HepG2 (cell line): ENCODE measurements around the gene GNG10. TPM values are rescaled to one million over a fixed set of nuclear protein-coding genes. Genes with fewer than 3 reads are reported as not detected.

Experiments used
- ATAC-seq: fragments of 200-7000 bp; cut with Tn5 transposase; 3 replicates; pipeline ENCODE4 v1.9.1; 2020; ENCODE audit warnings: mild to moderate bottlenecking, moderate library complexity
- BruUV-seq: library from RNA; stranded (reverse); fragments of 400-500 nt; replicated peaks from 2 replicates; lab custom pipeline; 2021; lab: Mats Ljungman, UMichigan
- CTCF ChIA-PET: fragments of 300-600 bp; formaldehyde crosslinking; extraction: SDS; loops from one replicate; lab custom pipeline; 2021; ENCODE audit warnings: low total read pairs, inconsistent platforms, low intra/inter-chr PET ratio; lab: Yijun Ruan, JAX
- POLR2A ChIA-PET: fragments of 350-600 bp; sonication (Branson Sonifier 250); formaldehyde crosslinking; loops from one replicate; lab custom pipeline; 2020; ENCODE audit warnings: antibody characterized with exemption, inconsistent platforms; lab: Yijun Ruan, JAX
- DNase-seq: peaks from one replicate; pipeline ENCODE4 v3.0.0-alpha.2; 2015; ENCODE audit warnings: low spot score
- FAIRE-seq: peaks from 3 replicates; lab custom pipeline; 2011; peaks lifted over from hg19 to GRCh38; lab: Jason Lieb, UNC
- H2AFZ ChIP-seq: one replicate; pipeline ENCODE4 v1.6.1; 2011; ENCODE audit warnings: low read length, inconsistent platforms
- H3K27ac ChIP-seq: fragments of 300-600 bp; 3 replicates; pipeline ENCODE4 v1.8.0; 2011; ENCODE audit warnings: mixed run types, mild to moderate bottlenecking, mixed read lengths, low read length, inconsistent platforms; ENCODE audit not compliant: insufficient read depth; ENCODE audit errors: extremely low read length
- H3K27me3 ChIP-seq, 2 experiments: fragments of 200-600 bp in 1 of 2; 2 replicates in 1 of 2; 3 replicates in 1 of 2; pipeline versions ENCODE4 v1.6.0 to v1.8.0; 2011; ENCODE audit warnings: low read length in 2 of 2, mild to moderate bottlenecking in 2 of 2, moderate library complexity in 2 of 2, inconsistent platforms in 1 of 2; ENCODE audit not compliant: insufficient read depth in 2 of 2, control insufficient read depth in 1 of 2
- H3K36me3 ChIP-seq, 2 experiments: fragments of 200-600 bp in 1 of 2; replicated peaks in 1 of 2; 2 replicates in 1 of 2; 3 replicates in 1 of 2; pipeline versions ENCODE4 v1.5.1 to v1.8.0; 2011; ENCODE audit warnings: low read length in 2 of 2, inconsistent platforms in 1 of 2; ENCODE audit not compliant: insufficient read depth in 2 of 2, control insufficient read depth in 1 of 2
- H3K4me1 ChIP-seq: 2 replicates; pipeline ENCODE4 v1.5.1; 2012; ENCODE audit warnings: low read length, inconsistent platforms; ENCODE audit not compliant: insufficient read depth
- H3K4me2 ChIP-seq: 2 replicates; pipeline ENCODE4 v1.6.0; 2011; ENCODE audit warnings: low read depth, low read length, inconsistent platforms
- H3K4me3 ChIP-seq, 3 experiments: fragments of 200-600 bp in 1 of 3; sonication (generic), shearing (Covaris generic) in 1 of 3; replicated peaks in 1 of 3; 2 replicates each; pipeline ENCODE4 v1.5.1; 2011 to 2016; ENCODE audit warnings: low read length in 3 of 3, inconsistent platforms in 2 of 3, low read depth in 2 of 3, mild to moderate bottlenecking in 2 of 3, control low read depth in 1 of 3, mixed read lengths in 1 of 3; ENCODE audit not compliant: insufficient read depth in 1 of 3
- H3K79me2 ChIP-seq: one replicate; pipeline ENCODE4 v1.6.1; 2011; ENCODE audit warnings: low read length, inconsistent platforms; ENCODE audit not compliant: insufficient read depth
- H3K9ac ChIP-seq: 2 replicates; pipeline ENCODE4 v1.6.0; 2011; ENCODE audit warnings: mild to moderate bottlenecking, low read depth, low read length, inconsistent platforms; ENCODE audit not compliant: insufficient read depth
- H3K9me3 ChIP-seq: 2 replicates; pipeline ENCODE4 v1.5.1; 2012; ENCODE audit warnings: mild to moderate bottlenecking, low read length
- H4K20me1 ChIP-seq: 2 replicates; pipeline ENCODE4 v1.6.0; 2011; ENCODE audit warnings: inconsistent platforms, mild to moderate bottlenecking, low read length, moderate library complexity; ENCODE audit not compliant: insufficient read depth
- ARID5B ChIP-seq: IDR thresholded peaks from 2 replicates; pipeline ENCODE4 v1.4.0; 2020; ENCODE audit warnings: mild to moderate bottlenecking, missing genetic modification reagents
- CREB3 ChIP-seq: sonication (generic); formaldehyde crosslinking; IDR thresholded peaks from 2 replicates; pipeline ENCODE4 v1.5.0; 2020; ENCODE audit warnings: missing genetic modification reagents
- FOXA3 ChIP-seq: IDR thresholded peaks from 2 replicates; pipeline ENCODE4 v1.6.1; 2016; ENCODE audit warnings: missing genetic modification reagents, missing compliant biosample characterization
- FOXJ3 ChIP-seq: sonication (generic); formaldehyde crosslinking; IDR thresholded peaks from 2 replicates; pipeline ENCODE4 v1.4.0; 2020; ENCODE audit warnings: missing genetic modification reagents, mild to moderate bottlenecking, borderline replicate concordance
- HDAC2 ChIP-seq: sonication (generic); formaldehyde crosslinking; IDR thresholded peaks from 2 replicates; pipeline ENCODE4 v1.4.0; 2020; ENCODE audit warnings: missing genetic modification reagents
- HHEX ChIP-seq: IDR thresholded peaks from 2 replicates; pipeline ENCODE4 v1.6.1; 2016; ENCODE audit warnings: control low read depth
- MBD4 ChIP-seq: IDR thresholded peaks from 2 replicates; pipeline ENCODE4 v1.6.1; 2012; ENCODE audit warnings: low read length, inconsistent platforms, borderline replicate concordance
- MZF1 ChIP-seq: sonication (generic); formaldehyde crosslinking; IDR thresholded peaks from 2 replicates; pipeline ENCODE4 v1.8.1; 2023; ENCODE audit warnings: mild to moderate bottlenecking, missing genetic modification reagents, borderline replicate concordance
- SAP130 ChIP-seq: IDR thresholded peaks from 2 replicates; pipeline ENCODE4 v1.6.1; 2016; ENCODE audit warnings: low read depth
- TARDBP ChIP-seq: sonication (generic); formaldehyde crosslinking; IDR thresholded peaks from 2 replicates; pipeline ENCODE4 v1.8.0; 2022; ENCODE audit warnings: mild to moderate bottlenecking, missing genetic modification reagents
- TFAP4 ChIP-seq: sonication (generic); IDR thresholded peaks from 2 replicates; pipeline ENCODE4 v1.6.1; 2016; ENCODE audit warnings: low read depth, borderline replicate concordance
- YEATS4 ChIP-seq: sonication (generic); formaldehyde crosslinking; IDR thresholded peaks from 2 replicates; pipeline ENCODE4 v1.4.0; 2020; ENCODE audit warnings: missing genetic modification reagents, borderline replicate concordance
- ZBTB10 ChIP-seq: sonication (generic); formaldehyde crosslinking; IDR thresholded peaks from 2 replicates; pipeline ENCODE4 v1.4.0; 2020; ENCODE audit warnings: missing genetic modification reagents, borderline replicate concordance
- ZNF441 ChIP-seq: sonication (generic); formaldehyde crosslinking; IDR thresholded peaks from 2 replicates; pipeline ENCODE4 v1.7.0; 2021; ENCODE audit warnings: missing genetic modification reagents, borderline replicate concordance
- ZNF614 ChIP-seq: IDR thresholded peaks from 2 replicates; pipeline ENCODE4 v1.6.1; 2018; ENCODE audit warnings: missing biosample characterization, missing genetic modification reagents, inconsistent platforms, borderline replicate concordance
- WGBS: methylation state at CpG from one replicate; pipeline ENCODE4 v1.1.6; 2017; ENCODE audit warnings: low lambda C conversion rate; 5-methylcytosine and 5-hydroxymethylcytosine counted together
- in situ Hi-C: cut with HindIII; loops from 2 replicates; pipeline ENCODE4 v1.10.0; 2017; ENCODE audit warnings: low pct_unique_long_range_greater_than_20kb; ENCODE audit not compliant: extremely low pct_ligation_motif_present
- intact Hi-C: fragments of 100-400 bp; cut with micrococcal nuclease; formaldehyde crosslinking; loops from one replicate; pipeline ENCODE4 v1.10.0; 2022; ENCODE audit not compliant: unreplicated experiment
- polyA plus RNA-seq, 8 experiments: library from polyadenylated mRNA; depleted of rRNA in 3 of 8; stranded (reverse) in 7 of 8; unstranded in 1 of 8; fragments of >200 nt; fragmentation: Illumina TruSeq in 4 of 8; extraction: Trizol in 4 of 8; gene quantifications; 2 replicates each; pipeline versions ENCODE4 v1.2.1 to v1.2.3, GENCODE V29; 2011 to 2016; ENCODE audit warnings: low read depth in 4 of 8, missing spikeins in 1 of 8, mixed read lengths in 1 of 8; ENCODE audit not compliant: insufficient read depth in 1 of 8
- total RNA-seq, 5 experiments: library from RNA; depleted of rRNA; stranded (reverse); fragments of >200 nt; fragmentation: Illumina TruSeq; extraction: Trizol; gene quantifications; 2 replicates each; pipeline ENCODE4 v1.2.3, GENCODE V29; 2016; ENCODE audit warnings: low read depth in 1 of 5

Gene GNG10
- total and polyA plus RNA-seq, 2 of the 13 experiments (the other 11 are each of a cell fraction or from before 2014, with no cell fraction given) = 29.8 to 32.4 TPM

GRCh38 chr9:111634860-111635259 lies 26.5 kb upstream of the GNG10 start:
- POLR2A ChIA-PET = no interaction called here
- intact Hi-C loops = no loop called here
- TF ChIP-seq MZF1 (CRISPR knock-in tag) = peak; percentile 99
- TF ChIP-seq HDAC2 = peak; percentile 87; the same call in 1 of the 2 replicates
- TF ChIP-seq SAP130 = peak; percentile 69
- TF ChIP-seq MBD4 = no peak
- peak; percentile 92 for TF ChIP-seq FOXA3 (CRISPR knock-in tag)
- no peak for TF ChIP-seq ZNF441 (CRISPR knock-in tag)
- TF ChIP-seq ZNF614 (CRISPR knock-in tag) = 0 out of 2 replicates have a peak, but pooled peaks have one; percentile 19
- TF ChIP-seq HHEX (CRISPR knock-in tag) = peak; percentile 66
- peak; percentile 55; the same call in 1 of the 2 replicates for TF ChIP-seq FOXJ3
- TF ChIP-seq TFAP4 = no peak
- TF ChIP-seq YEATS4 (CRISPR knock-in tag) = peak; percentile 35; the same call in 1 of the 2 replicates
- TF ChIP-seq TARDBP (CRISPR knock-in tag) = peak; percentile 37; the same call in 1 of the 2 replicates
- no peak for TF ChIP-seq CREB3
- 0 out of 2 replicates have a peak, but pooled peaks have one; percentile 37 for TF ChIP-seq ZBTB10 (CRISPR knock-in tag)
- TF ChIP-seq ARID5B (CRISPR knock-in tag) = peak; percentile 86

More at GRCh38 chr9:111634860-111635259, 26.5 kb upstream of the GNG10 start:
- Histone ChIP-seq H3K4me1 (peaks cover 68% of the 10 kb centered on the region), H3K9ac (no peak overlapping the region), H3K4me2 (peak overlapping the region; percentile 89), H2AFZ (no peak overlapping the region), H4K20me1 (peaks cover 33% of the 10 kb centered on the region), H3K79me2 (peaks cover 81% of the 10 kb centered on the region), H3K36me3 (no peaks in the 10 kb centered on the region; a peak in 1 of 5 replicates), H3K9me3 (no peaks in the 10 kb centered on the region), H3K27me3 (no peaks in the 10 kb centered on the region; a peak in 1 of 5 replicates), H3K4me3 (peak overlapping the region in 2 of 3 experiments; percentile 2 to 15; a peak in 2 of 6 replicates), H3K27ac (peak overlapping the region; percentile 46)
- DNase-seq (peak; percentile 80), ATAC-seq (peak; percentile 41), FAIRE-seq (no peak)
- BruUV-seq = no TSS peak
- in situ Hi-C loops = no loop called here
- 17% methylated on average over 1 of the region's 1 CpG for WGBS
- CTCF ChIA-PET = no interaction called here
